Stimulated activated CD8-positive, alpha-beta memory T cell treated with anti-CD3 and anti-CD28 coated beads, Interleukin-2, amount 100 ng/mL, for 1 hour (primary cell): ENCODE data around the gene SRSF11.

ENCODE experiments used
- DNase-seq, 2 donors: peaks; one replicate each; pipeline ENCODE4 v3.0.0-alpha.2; 2020; ENCODE audit warnings: low read depth in 2 of 2

SRSF11 gene

GRCh38 chr1:70220517-70221237, 503 bp upstream of the SRSF11 start:
- DNase-seq = no peak

GRCh38 chr1:70222716-70223235, 1.6 kb downstream of the SRSF11 start:
- no peak for DNase-seq

GRCh38 chr1:70224954-70225353, 3.8 kb downstream of the SRSF11 start:
- no peak for DNase-seq

GRCh38 chr1:70227439-70227838, 6.3 kb downstream of the SRSF11 start:
- DNase-seq = no peak

- no peak for DNase-seq
These were observed 7.5 kb downstream of the SRSF11 start for GRCh38 chr1:70228670-70229069.

- DNase-seq = no peak
These were observed 10.3 kb downstream of the SRSF11 start for GRCh38 chr1:70231475-70231874.

- no peak for DNase-seq
These were observed 13.6 kb downstream of the SRSF11 start for GRCh38 chr1:70234733-70235132.

- DNase-seq = no peak
These were observed 18.8 kb downstream of the SRSF11 start for GRCh38 chr1:70239940-70240339.

- DNase-seq = no peak
These were observed 25.9 kb downstream of the SRSF11 start for GRCh38 chr1:70247122-70247521.

GRCh38 chr1:70247768-70248167, 26.6 kb downstream of the SRSF11 start:
- DNase-seq = no peak

GRCh38 chr1:70248729-70249128, 27.5 kb downstream of the SRSF11 start:
- DNase-seq = no peak

GRCh38 chr1:70256664-70257063, 35.5 kb downstream of the SRSF11 start:
- DNase-seq = no peak

GRCh38 chr1:70264839-70265238, 43.7 kb downstream of the SRSF11 start:
- no peak for DNase-seq

GRCh38 chr1:70265946-70266345, 44.8 kb downstream of the SRSF11 start:
- no peak for DNase-seq

GRCh38 chr1:70277875-70278274, 56.7 kb downstream of the SRSF11 start:
- no peak for DNase-seq

GRCh38 chr1:70278710-70279109, 57.5 kb downstream of the SRSF11 start:
- DNase-seq = no peak

GRCh38 chr1:70284366-70284765, 63.2 kb downstream of the SRSF11 start:
- DNase-seq = no peak

- DNase-seq = no peak
These were observed 65.3 kb downstream of the SRSF11 start for GRCh38 chr1:70286453-70286852.

- no peak for DNase-seq
These were observed 67.0 kb downstream of the SRSF11 start for GRCh38 chr1:70288166-70288565.

- DNase-seq = no peak
These were observed 69.0 kb downstream of the SRSF11 start for GRCh38 chr1:70290218-70290617.

- DNase-seq = no peak
These were observed 72.1 kb downstream of the SRSF11 start for GRCh38 chr1:70293186-70293843.

- DNase-seq = no peak
These were observed 74.6 kb downstream of the SRSF11 start for GRCh38 chr1:70295749-70296148.

- no peak for DNase-seq
These were observed 78.3 kb downstream of the SRSF11 start for GRCh38 chr1:70299472-70299871.
